Stromal cell of bone marrow (primary cell): ENCODE data around the gene SEC14L5.
"Not testable (repeated sequence)": the region's sequence is repeated elsewhere in the genome, so short reads cannot be mapped to it uniquely, and the experiment has no call there.

Source experiments
- DNase-seq: peaks from one replicate; pipeline ENCODE4 v3.0.0-alpha.2; 2012; ENCODE audit warnings: low read depth

Gene SEC14L5

GRCh38 chr16:5040451-5040850 lies 82.3 kb downstream of the SEC14L5 start:
- no peak for DNase-seq

GRCh38 chr16:5041600-5042133 lies 83.5 kb downstream of the SEC14L5 start:
- peak; percentile 38 for DNase-seq

- no peak for DNase-seq
Measured at GRCh38 chr16:5042574-5043171, 84.5 kb downstream of the SEC14L5 start.

GRCh38 chr16:5044011-5044540 lies 85.9 kb downstream of the SEC14L5 start:
- no peak for DNase-seq

- not testable (repeated sequence) for DNase-seq
Measured at GRCh38 chr16:5044581-5044980, 86.5 kb downstream of the SEC14L5 start.

- no peak for DNase-seq
Measured at GRCh38 chr16:5045499-5046115, 87.5 kb downstream of the SEC14L5 start.

- no peak for DNase-seq
Measured at GRCh38 chr16:5046914-5047313, 88.8 kb downstream of the SEC14L5 start.

- no peak for DNase-seq
Measured at GRCh38 chr16:5054876-5055865, 97.0 kb downstream of the SEC14L5 start.

GRCh38 chr16:5056352-5056751 lies 98.2 kb downstream of the SEC14L5 start:
- no peak for DNase-seq

- no peak for DNase-seq
Measured at GRCh38 chr16:5058476-5058875, 100.3 kb downstream of the SEC14L5 start.

- no peak for DNase-seq
Measured at GRCh38 chr16:5059386-5060072, 101.4 kb downstream of the SEC14L5 start.

GRCh38 chr16:5060073-5060641 lies 102.0 kb downstream of the SEC14L5 start:
- no peak for DNase-seq

- DNase-seq, result no peak
Measured at GRCh38 chr16:5062051-5062450, 103.9 kb downstream of the SEC14L5 start.

- DNase-seq, result no peak
Measured at GRCh38 chr16:5062790-5063765, 104.9 kb downstream of the SEC14L5 start.

GRCh38 chr16:5064915-5065314 lies 106.8 kb downstream of the SEC14L5 start:
- no peak for DNase-seq

- no peak for DNase-seq
Measured at GRCh38 chr16:5065326-5065725, 107.2 kb downstream of the SEC14L5 start.

- DNase-seq, result no peak
Measured at GRCh38 chr16:5065813-5066212, 107.7 kb downstream of the SEC14L5 start, which contains the start of gene C16orf89. Gene C16orf89 (minus strand): TSS chr16:5065956. CDS start chr16:5065908, 48 bp downstream.

- DNase-seq, result no peak
Measured at GRCh38 chr16:5066511-5066910, 108.4 kb downstream of the SEC14L5 start.
